ENCODE data around the gene PON1.

Gene PON1

GRCh38 chr7:95324431-95324830 lies at the start of gene PON1:
Gene PON1 (minus strand): TSS chr7:95324532. CDS start chr7:95324475, 57 bp downstream.
- DNase-seq = no peak

- DNase-seq = peak in 2 of 3 donors; percentile 6 to 14
Observed at GRCh38 chr7:95373323-95373722, 49.0 kb upstream of the PON1 start.

- no peak for DNase-seq
Observed at GRCh38 chr7:95368235-95368634, 43.9 kb upstream of the PON1 start.

- no peak for DNase-seq
Observed at GRCh38 chr7:95367606-95368005, 43.3 kb upstream of the PON1 start.

- DNase-seq = no peak
Observed at GRCh38 chr7:95365151-95365550, 40.8 kb upstream of the PON1 start.

GRCh38 chr7:95357623-95358022 lies 33.3 kb upstream of the PON1 start:
- no peak for DNase-seq

- DNase-seq = no peak
Observed at GRCh38 chr7:95342642-95343307, 18.4 kb upstream of the PON1 start.

GRCh38 chr7:95342029-95342428 lies 17.7 kb upstream of the PON1 start:
- no peak for DNase-seq

GRCh38 chr7:95340491-95340890 lies 16.2 kb upstream of the PON1 start:
- DNase-seq = no peak

GRCh38 chr7:95338832-95339231 lies 14.5 kb upstream of the PON1 start:
- no peak for DNase-seq

- no peak for DNase-seq
Observed at GRCh38 chr7:95335093-95335492, 10.8 kb upstream of the PON1 start.

- no peak for DNase-seq
Observed at GRCh38 chr7:95334447-95334846, 10.1 kb upstream of the PON1 start.

- no peak for DNase-seq
Observed at GRCh38 chr7:95330961-95331337, 6.6 kb upstream of the PON1 start.

- DNase-seq = peak; percentile 17 to 48 (median 24)
Observed at GRCh38 chr7:95330204-95330960, 6.0 kb upstream of the PON1 start.

GRCh38 chr7:95327356-95327755 lies 3.0 kb upstream of the PON1 start:
- no peak for DNase-seq

GRCh38 chr7:95323410-95324129 lies 762 bp downstream of the PON1 start:
- no peak for DNase-seq

- no peak for DNase-seq
Observed at GRCh38 chr7:95322854-95323253, 1.5 kb downstream of the PON1 start.

- DNase-seq = no peak
Observed at GRCh38 chr7:95322396-95322795, 1.9 kb downstream of the PON1 start.

- no peak for DNase-seq
Observed at GRCh38 chr7:95321720-95322119, 2.6 kb downstream of the PON1 start.

GRCh38 chr7:95320651-95321050 lies 3.7 kb downstream of the PON1 start:
- no peak for DNase-seq

- no peak for DNase-seq
Observed at GRCh38 chr7:95319570-95319969, 4.8 kb downstream of the PON1 start.

- DNase-seq = no peak
Observed at GRCh38 chr7:95318501-95319100, 5.7 kb downstream of the PON1 start.

GRCh38 chr7:95317966-95318365 lies 6.4 kb downstream of the PON1 start:
- DNase-seq = no peak

GRCh38 chr7:95317546-95317945 lies 6.8 kb downstream of the PON1 start:
- no peak for DNase-seq
